K562 (cell line): ENCODE results near the gene TFAP2B. TPM values are rescaled to one million over a fixed set of nuclear protein-coding genes. Genes with fewer than 3 reads are reported as not detected.

ENCODE experiments used
- ATAC-seq: fragments of 200-7000 bp; cut with Tn5 transposase; 3 replicates; pipeline ENCODE4 v1.9.1; 2020; ENCODE audit warnings: moderate library complexity
- BruUV-seq: library from RNA; stranded (reverse); fragments of 400-500 nt; replicated peaks from 2 replicates; lab custom pipeline; 2021; lab: Mats Ljungman, UMichigan
- CTCF ChIA-PET: fragments of 300-600 bp; formaldehyde crosslinking; extraction: SDS; loops from one replicate; lab custom pipeline; 2021; ENCODE audit warnings: low intra/inter-chr PET ratio; lab: Yijun Ruan, JAX
- POLR2A ChIA-PET: fragments of 300-600, 350-650 bp; sonication (Branson Sonifier 250); formaldehyde crosslinking; extraction: SDS; loops from one replicate; lab custom pipeline; 2021; ENCODE audit warnings: antibody characterized with exemption, inconsistent platforms; lab: Yijun Ruan, JAX
- DNase-seq, 4 experiments: peaks; one replicate each; pipeline versions ENCODE4 v3.0.0 to v3.0.0-alpha.2; 2011 to 2018; ENCODE audit warnings: low spot score in 3 of 4, mixed read lengths in 3 of 4; ENCODE audit errors: extremely low read depth in 1 of 4
- FAIRE-seq: peaks from 2 replicates; lab custom pipeline; 2011; peaks lifted over from hg19 to GRCh38; lab: Jason Lieb, UNC
- H2AFZ ChIP-seq: 2 replicates; pipeline ENCODE4 v1.6.0; 2011; ENCODE audit warnings: low read depth, low read length, control low read depth, inconsistent platforms
- H3K27ac ChIP-seq: fragments of 200-600 bp; 3 replicates; pipeline ENCODE4 v1.8.0; 2011; ENCODE audit warnings: low read depth, mild to moderate bottlenecking, control low read depth, inconsistent platforms, low read length, moderate library complexity, mixed read lengths; ENCODE audit errors: extremely low read depth
- H3K27me3 ChIP-seq, 2 experiments: fragments of 300-600 bp in 1 of 2; 2 replicates in 1 of 2; 3 replicates in 1 of 2; pipeline versions ENCODE4 v1.6.0 to v1.8.0; 2011; ENCODE audit warnings: inconsistent platforms in 2 of 2, low read length in 2 of 2, mild to moderate bottlenecking in 1 of 2, mixed read lengths in 1 of 2, moderate library complexity in 1 of 2; ENCODE audit not compliant: control insufficient read depth in 2 of 2, insufficient read depth in 2 of 2
- H3K36me3 ChIP-seq: fragments of 300-600 bp; 3 replicates; pipeline ENCODE4 v1.8.0; 2011; ENCODE audit warnings: mild to moderate bottlenecking, low read length, inconsistent platforms; ENCODE audit not compliant: control insufficient read depth, insufficient read depth
- H3K4me1 ChIP-seq, 2 experiments: fragments of 200-600 bp in 1 of 2; replicated peaks in 1 of 2; 2 replicates in 1 of 2; 3 replicates in 1 of 2; pipeline versions ENCODE4 v1.5.1 to v1.8.0; 2011; ENCODE audit warnings: inconsistent platforms in 2 of 2, low read length in 2 of 2, mild to moderate bottlenecking in 1 of 2, mixed read lengths in 1 of 2, moderate library complexity in 1 of 2; ENCODE audit not compliant: control insufficient read depth in 2 of 2, insufficient read depth in 2 of 2
- H3K4me2 ChIP-seq: 2 replicates; pipeline ENCODE4 v1.6.1; 2011; ENCODE audit warnings: low read length, control low read depth, inconsistent platforms, mixed read lengths; ENCODE audit not compliant: insufficient read depth
- H3K4me3 ChIP-seq: fragments of 200-600 bp; sonication (generic), shearing (Covaris generic); 2 replicates; pipeline ENCODE4 v1.5.1; 2016; ENCODE audit warnings: control low read depth, inconsistent platforms
- H3K79me2 ChIP-seq: fragments of 200-600 bp; 3 replicates; pipeline ENCODE4 v1.8.0; 2011; ENCODE audit warnings: low read length, inconsistent platforms; ENCODE audit not compliant: control insufficient read depth, insufficient read depth
- H3K9ac ChIP-seq, 2 experiments: 2 replicates each; pipeline versions ENCODE4 v1.6.0 to v1.6.1; 2011; ENCODE audit warnings: low read depth in 2 of 2, low read length in 2 of 2, control low read depth in 1 of 2, inconsistent platforms in 1 of 2, mild to moderate bottlenecking in 1 of 2, mixed read lengths in 1 of 2; ENCODE audit not compliant: insufficient read depth in 1 of 2
- H3K9me1 ChIP-seq: one replicate; pipeline ENCODE4 v1.6.0; 2011; ENCODE audit warnings: inconsistent platforms, mild to moderate bottlenecking, low read length, moderate library complexity; ENCODE audit not compliant: control insufficient read depth, insufficient read depth
- H3K9me3 ChIP-seq: replicated peaks from 2 replicates; pipeline ENCODE4 v1.5.1; 2011; ENCODE audit warnings: low read depth, low read length, inconsistent platforms; ENCODE audit not compliant: control insufficient read depth, insufficient read depth
- H4K20me1 ChIP-seq: replicated peaks from 2 replicates; pipeline ENCODE4 v1.6.1; 2011; ENCODE audit warnings: low read length, inconsistent platforms, mixed read lengths; ENCODE audit not compliant: control insufficient read depth, insufficient read depth
- EP400 ChIP-seq: fragments of 450-650 bp; IDR thresholded peaks from 2 replicates; pipeline ENCODE4 v1.6.1; 2017; ENCODE audit warnings: antibody characterized with exemption, mild to moderate bottlenecking, moderate library complexity
- NRF1 ChIP-seq, 2 experiments: fragments of 450-650 bp; IDR thresholded peaks in 1 of 2; conservative IDR thresholded peaks in 1 of 2; 2 replicates each; pipeline ENCODE4 v1.6.1; 2014; ENCODE audit warnings: mild to moderate bottlenecking in 2 of 2
- SLC30A9 ChIP-seq: fragments of 250-450 bp; sonication (Bioruptor Pico); IDR thresholded peaks from 2 replicates; pipeline ENCODE4 v1.8.0; 2022; ENCODE audit warnings: mild to moderate bottlenecking, moderate library complexity
- THAP7 ChIP-seq: fragments of 250-450 bp; sonication (Bioruptor Pico); IDR thresholded peaks from 2 replicates; pipeline ENCODE4 v1.5.0; 2021
- XRCC3 ChIP-seq: fragments of 450-650 bp; IDR thresholded peaks from 2 replicates; pipeline ENCODE4 v1.6.1; 2017; ENCODE audit warnings: mild to moderate bottlenecking, moderate library complexity
- ZNF324 ChIP-seq: fragments of 250-450 bp; sonication (Bioruptor Pico); IDR thresholded peaks from 2 replicates; pipeline ENCODE4 v1.4.0; 2020; ENCODE audit warnings: mild to moderate bottlenecking
- in situ Hi-C: fragments of 300-500 bp; cut with MboI; formaldehyde crosslinking; loops from 4 replicates; pipeline ENCODE4 v1.15.0; 2018; ENCODE audit warnings: inconsistent platforms, mixed read lengths
- intact Hi-C: fragments of 100-400 bp; cut with micrococcal nuclease; formaldehyde crosslinking; loops from 2 replicates; pipeline ENCODE4 v1.14.2; 2022
- polyA plus RNA-seq, 8 experiments: library from polyadenylated mRNA; depleted of rRNA in 4 of 8; stranded (reverse) in 5 of 8; unstranded in 3 of 8; fragments of >200 nt; fragmentation: Nextera tagmentation in 2 of 8; fragmentation: Illumina TruSeq in 1 of 8; extraction: Ambion mirVana in 2 of 8; extraction: Trizol in 1 of 8; gene quantifications; 2 replicates each; pipeline versions ENCODE4 v1.2.1 to v1.2.3, GENCODE V29; 2011 to 2014; ENCODE audit warnings: inconsistent platforms in 1 of 8, missing spikeins in 1 of 8
- total RNA-seq, 7 experiments: library from RNA; depleted of rRNA in 6 of 7; stranded (reverse); fragments of >200 nt in 6 of 7; fragmentation: Illumina TruSeq in 2 of 7; extraction: Trizol in 2 of 7; gene quantifications; 2 replicates each; pipeline versions ENCODE4 v1.2.1 to v1.2.3, GENCODE V29; 2011 to 2021; ENCODE audit warnings: low replicate concordance in 1 of 7
- TF ChIP-seq, protein P1 (sequence below): IDR thresholded peaks from 3 replicates; pipeline ENCODE4 v1.6.1; 2011; ENCODE audit warnings: borderline replicate concordance, mild to moderate bottlenecking, moderate library complexity; ENCODE audit not compliant: insufficient read length; ENCODE audit errors: extremely low read depth

TFAP2B gene
- total and polyA plus RNA-seq, 9 of the 15 experiments (the other 6 are each of a cell fraction or from before 2014, with no cell fraction given): not detected

- FAIRE-seq (no peak), DNase-seq (no peak)
- in situ Hi-C loops: no loop called here
These were observed 71.9 kb downstream of the TFAP2B start for GRCh38 chr6:50890579-50890978.

More at GRCh38 chr6:50890579-50890978, 71.9 kb downstream of the TFAP2B start:
- ATAC-seq: no peak
- no peak overlapping the region for H3K4me3 ChIP-seq
- ChIA-PET POLR2A (no interaction called here), CTCF (no interaction called here)
- no peaks in the 10 kb centered on the region for H3K9me3 ChIP-seq
- BruUV-seq: no TSS peak
- H3K4me2 ChIP-seq: no peak overlapping the region
- H4K20me1 ChIP-seq: no peaks in the 10 kb centered on the region
- H3K4me1 ChIP-seq: no peaks in the 10 kb centered on the region
- H3K27me3 ChIP-seq: no peaks in the 10 kb centered on the region
- no peak overlapping the region for H3K9ac ChIP-seq
- intact Hi-C loops: no loop called here
- H3K79me2 ChIP-seq: no peaks in the 10 kb centered on the region
- no peak overlapping the region for H2AFZ ChIP-seq
- H3K36me3 ChIP-seq: no peaks in the 10 kb centered on the region
- no peak for TF ChIP-seq EP400
- TF ChIP-seq SLC30A9: no peak
- TF ChIP-seq ZNF324 (CRISPR knock-in tag): no peak
- no peak for TF ChIP-seq NRF1 (conservative IDR thresholded peaks at IDR 0.05 in 1 of 2, IDR thresholded peaks at IDR 0.05 in 1 of 2)
- TF ChIP-seq XRCC3: no peak
- TF ChIP-seq, protein P1, sequence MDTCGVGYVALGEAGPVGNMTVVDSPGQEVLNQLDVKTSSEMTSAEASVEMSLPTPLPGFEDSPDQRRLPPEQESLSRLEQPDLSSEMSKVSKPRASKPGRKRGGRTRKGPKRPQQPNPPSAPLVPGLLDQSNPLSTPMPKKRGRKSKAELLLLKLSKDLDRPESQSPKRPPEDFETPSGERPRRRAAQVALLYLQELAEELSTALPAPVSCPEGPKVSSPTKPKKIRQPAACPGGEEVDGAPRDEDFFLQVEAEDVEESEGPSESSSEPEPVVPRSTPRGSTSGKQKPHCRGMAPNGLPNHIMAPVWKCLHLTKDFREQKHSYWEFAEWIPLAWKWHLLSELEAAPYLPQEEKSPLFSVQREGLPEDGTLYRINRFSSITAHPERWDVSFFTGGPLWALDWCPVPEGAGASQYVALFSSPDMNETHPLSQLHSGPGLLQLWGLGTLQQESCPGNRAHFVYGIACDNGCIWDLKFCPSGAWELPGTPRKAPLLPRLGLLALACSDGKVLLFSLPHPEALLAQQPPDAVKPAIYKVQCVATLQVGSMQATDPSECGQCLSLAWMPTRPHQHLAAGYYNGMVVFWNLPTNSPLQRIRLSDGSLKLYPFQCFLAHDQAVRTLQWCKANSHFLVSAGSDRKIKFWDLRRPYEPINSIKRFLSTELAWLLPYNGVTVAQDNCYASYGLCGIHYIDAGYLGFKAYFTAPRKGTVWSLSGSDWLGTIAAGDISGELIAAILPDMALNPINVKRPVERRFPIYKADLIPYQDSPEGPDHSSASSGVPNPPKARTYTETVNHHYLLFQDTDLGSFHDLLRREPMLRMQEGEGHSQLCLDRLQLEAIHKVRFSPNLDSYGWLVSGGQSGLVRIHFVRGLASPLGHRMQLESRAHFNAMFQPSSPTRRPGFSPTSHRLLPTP: no peak
- no peak for TF ChIP-seq THAP7
- no peak overlapping the region for H3K27ac ChIP-seq
- no peaks in the 10 kb centered on the region for H3K9me1 ChIP-seq
